SK-N-SH (cell line): ENCODE results near the gene PCSK2. TPM values are rescaled to one million over a fixed set of nuclear protein-coding genes. Genes with fewer than 3 reads are reported as not detected.

ENCODE experiments used
- CTCF ChIA-PET: fragments of 300-600, 350-600 bp; formaldehyde crosslinking; extraction: SDS; loops from one replicate; lab custom pipeline; 2021; lab: Yijun Ruan, JAX
- POLR2A ChIA-PET: fragments of 350-600 bp; sonication (Branson Sonifier 250); formaldehyde crosslinking; extraction: SDS; loops from one replicate; lab custom pipeline; 2020; ENCODE audit warnings: antibody characterized with exemption, inconsistent platforms; lab: Yijun Ruan, JAX
- DNase-seq: peaks from one replicate; pipeline ENCODE4 v3.0.0; 2012
- H2AFZ ChIP-seq: fragments of 200-600 bp; sonication (generic); 2 replicates; pipeline ENCODE4 v1.8.1; 2016; ENCODE audit warnings: antibody characterized with exemption, mild to moderate bottlenecking, low read depth
- H3F3A ChIP-seq: fragments of 200-600 bp; sonication (generic); replicated peaks from 2 replicates; pipeline ENCODE3; 2016; ENCODE audit warnings: antibody characterized with exemption, mild to moderate bottlenecking; ENCODE audit not compliant: insufficient read depth
- H3K27ac ChIP-seq, 2 experiments: fragments of 200-500 bp in 1 of 2; fragments of 200-600 bp in 1 of 2; sonication (Bioruptor generic) in 1 of 2; sonication (generic), shearing (Covaris generic) in 1 of 2; 2 replicates each; pipeline versions ENCODE4 v1.5.1 to v1.6.1; 2014 to 2016; ENCODE audit warnings: low read depth in 2 of 2, inconsistent platforms in 1 of 2, low read length in 1 of 2, mild to moderate bottlenecking in 1 of 2, mixed read lengths in 1 of 2
- H3K27me3 ChIP-seq: fragments of 200-600 bp; sonication (generic), shearing (Covaris generic); 2 replicates; pipeline ENCODE4 v1.6.1; 2016; ENCODE audit warnings: mixed run types; ENCODE audit not compliant: insufficient read depth
- H3K36me3 ChIP-seq, 2 experiments: fragments of 200-500 bp in 1 of 2; fragments of 200-600 bp in 1 of 2; sonication (Bioruptor generic) in 1 of 2; sonication (generic) in 1 of 2; replicated peaks in 1 of 2; 2 replicates each; pipeline versions ENCODE3 to v1.5.1; 2014 to 2016; ENCODE audit warnings: low read length in 1 of 2, mild to moderate bottlenecking in 1 of 2; ENCODE audit not compliant: insufficient read depth in 2 of 2, control insufficient read depth in 1 of 2
- H3K4me1 ChIP-seq, 2 experiments: fragments of 200-500 bp in 1 of 2; fragments of 200-600 bp in 1 of 2; sonication (Bioruptor generic) in 1 of 2; sonication (generic), shearing (Covaris generic) in 1 of 2; 2 replicates each; pipeline versions ENCODE4 v1.5.1 to v1.6.1; 2014 to 2016; ENCODE audit warnings: low read depth in 1 of 2, low read length in 1 of 2, mixed run types in 1 of 2; ENCODE audit not compliant: insufficient read depth in 2 of 2, control insufficient read depth in 1 of 2
- H3K4me2 ChIP-seq: fragments of 200-600 bp; sonication (generic), shearing (Covaris generic); 2 replicates; pipeline ENCODE4 v1.6.1; 2017; ENCODE audit warnings: mixed run types
- H3K4me3 ChIP-seq, 2 experiments: fragments of 200-500 bp in 1 of 2; fragments of 200-600 bp in 1 of 2; sonication (Bioruptor generic) in 1 of 2; sonication (generic), shearing (Covaris generic) in 1 of 2; 2 replicates each; pipeline versions ENCODE4 v1.5.1 to v1.8.1; 2014 to 2016; ENCODE audit warnings: low read depth in 2 of 2, inconsistent platforms in 1 of 2, low read length in 1 of 2, mild to moderate bottlenecking in 1 of 2, mixed read lengths in 1 of 2, moderate library complexity in 1 of 2
- H3K79me2 ChIP-seq: fragments of 200-600 bp; sonication (generic); 2 replicates; pipeline ENCODE4 v1.8.1; 2017; ENCODE audit warnings: mild to moderate bottlenecking; ENCODE audit not compliant: insufficient read depth
- H3K9ac ChIP-seq: fragments of 200-600 bp; sonication (generic); 2 replicates; pipeline ENCODE4 v1.6.1; 2017; ENCODE audit warnings: mixed run types
- H3K9me2 ChIP-seq: fragments of 200-600 bp; sonication (generic); 2 replicates; pipeline ENCODE4 v1.6.1; 2017; ENCODE audit warnings: mixed run types
- H3K9me3 ChIP-seq: fragments of 200-600 bp; sonication (generic); 2 replicates; pipeline ENCODE4 v1.6.1; 2017; ENCODE audit warnings: mixed run types, mild to moderate bottlenecking, moderate library complexity
- H4K20me1 ChIP-seq: fragments of 200-600 bp; sonication (generic); 2 replicates; pipeline ENCODE4 v1.6.1; 2017; ENCODE audit warnings: mild to moderate bottlenecking, mixed run types; ENCODE audit not compliant: insufficient read depth
- ELF1 ChIP-seq: IDR thresholded peaks from 2 replicates; pipeline ENCODE4 v1.4.0; 2012
- EZH2phosphoT487 ChIP-seq: fragments of 200-600 bp; sonication (generic); IDR thresholded peaks from 2 replicates; pipeline ENCODE4 v1.6.1; 2017; ENCODE audit warnings: low read depth, mixed run types, mild to moderate bottlenecking, antibody characterized with exemption, moderate library complexity, borderline replicate concordance
- FOSL2 ChIP-seq: IDR thresholded peaks from 2 replicates; pipeline ENCODE4 v1.4.0; 2012; ENCODE audit warnings: low read depth, mild to moderate bottlenecking, moderate library complexity, borderline replicate concordance
- FOXM1 ChIP-seq: IDR thresholded peaks from 2 replicates; pipeline ENCODE4 v1.4.0; 2012; ENCODE audit warnings: low read depth, mild to moderate bottlenecking
- GABPA ChIP-seq: IDR thresholded peaks from 2 replicates; pipeline ENCODE4 v1.4.0; 2012; ENCODE audit warnings: low read depth, mild to moderate bottlenecking
- IRF3 ChIP-seq: fragments of 150-350 bp; IDR thresholded peaks from 2 replicates; pipeline ENCODE4 v1.6.1; 2016; ENCODE audit warnings: mild to moderate bottlenecking, low read depth, low read length
- JUND ChIP-seq: IDR thresholded peaks from 2 replicates; pipeline ENCODE4 v1.4.0; 2012
- MAX ChIP-seq: IDR thresholded peaks from 2 replicates; pipeline ENCODE4 v1.4.0; 2012; ENCODE audit warnings: low read depth
- MEF2A ChIP-seq: IDR thresholded peaks from 2 replicates; pipeline ENCODE4 v1.4.0; 2012; ENCODE audit warnings: low read depth, borderline replicate concordance
- MXI1 ChIP-seq: IDR thresholded peaks from 2 replicates; pipeline ENCODE4 v1.6.1; 2012; ENCODE audit warnings: mild to moderate bottlenecking, low read depth, low read length, improper control_type of control experiment
- NFIC ChIP-seq: IDR thresholded peaks from 2 replicates; pipeline ENCODE4 v1.4.0; 2012; ENCODE audit warnings: borderline replicate concordance
- NRF1 ChIP-seq: IDR thresholded peaks from 2 replicates; pipeline ENCODE4 v1.6.1; 2012; ENCODE audit warnings: low read depth, mild to moderate bottlenecking, low read length
- POLR2AphosphoS5 ChIP-seq: IDR thresholded peaks from 2 replicates; pipeline ENCODE4 v1.6.1; 2012; ENCODE audit warnings: low read depth, low read length
- RAD21 ChIP-seq: IDR thresholded peaks from 2 replicates; pipeline ENCODE4 v1.6.1; 2012; ENCODE audit warnings: mild to moderate bottlenecking, low read length
- REST ChIP-seq: IDR thresholded peaks from 2 replicates; pipeline ENCODE4 v1.6.1; 2012; ENCODE audit warnings: mild to moderate bottlenecking, low read depth, low read length, moderate library complexity
- RFX5 ChIP-seq: IDR thresholded peaks from 2 replicates; pipeline ENCODE4 v1.6.1; 2012; ENCODE audit warnings: mild to moderate bottlenecking, improper control_type of control experiment, low read length
- RXRA ChIP-seq: IDR thresholded peaks from 2 replicates; pipeline ENCODE4 v1.4.0; 2012; ENCODE audit warnings: low read depth, mild to moderate bottlenecking, borderline replicate concordance
- TAF1 ChIP-seq: IDR thresholded peaks from 2 replicates; pipeline ENCODE4 v1.6.1; 2012; ENCODE audit warnings: low read depth, mild to moderate bottlenecking, low read length, moderate library complexity, borderline replicate concordance
- TCF12 ChIP-seq: IDR thresholded peaks from 2 replicates; pipeline ENCODE4 v1.4.0; 2012
- TEAD4 ChIP-seq: IDR thresholded peaks from 2 replicates; pipeline ENCODE4 v1.4.0; 2012; ENCODE audit warnings: mild to moderate bottlenecking, borderline replicate concordance; ENCODE audit not compliant: insufficient read depth
- USF1 ChIP-seq: IDR thresholded peaks from 2 replicates; pipeline ENCODE4 v1.4.0; 2012; ENCODE audit warnings: low read depth, borderline replicate concordance
- WGBS: methylation state at CpG from one replicate; pipeline ENCODE4 v1.1.6; 2017; ENCODE audit warnings: low lambda C conversion rate; 5-methylcytosine and 5-hydroxymethylcytosine counted together
- polyA plus RNA-seq, 3 experiments: library from polyadenylated mRNA; depleted of rRNA; stranded (reverse); fragments of >200 nt; gene quantifications; 2 replicates each; pipeline ENCODE4 v1.2.3, GENCODE V29; 2012

The PCSK2 gene
- polyA plus RNA-seq, 1 of the 3 experiments (the other 2 are of a cell fraction): not detected

GRCh38 chr20:17482536-17482935 lies 255.7 kb downstream of the PCSK2 start:
- no peaks in the 10 kb centered on the region for H3K79me2 ChIP-seq
- DNase-seq: no peak
- no peaks in the 10 kb centered on the region for H3F3A ChIP-seq
- no peaks in the 10 kb centered on the region for H3K27me3 ChIP-seq
- H4K20me1 ChIP-seq: no peaks in the 10 kb centered on the region
- H3K9me2 ChIP-seq: no peaks in the 10 kb centered on the region
- H3K27ac ChIP-seq: no peak overlapping the region
- ChIA-PET CTCF (interaction anchor here (0.8 to 1.2 kb wide), 2 partner anchors 54 to 513 kb away, joined by 3 read pairs; no protein-coding TSS in a partner anchor), POLR2A (no interaction called here)
- no peak overlapping the region for H2AFZ ChIP-seq
- no peaks in the 10 kb centered on the region for H3K9me3 ChIP-seq
- H3K4me1 ChIP-seq: no peaks in the 10 kb centered on the region; a peak in 1 of 4 replicates
- no peak overlapping the region for H3K4me2 ChIP-seq
- TF ChIP-seq USF1 (no peak), TAF1 (no peak), EZH2phosphoT487 (no peak), FOXM1 (no peak), RXRA (no peak)
- H3K9ac ChIP-seq: no peak overlapping the region
- 56% methylated on average over 5 of the region's 5 CpGs for WGBS
- H3K36me3 ChIP-seq: no peaks in the 10 kb centered on the region
- no peak overlapping the region for H3K4me3 ChIP-seq

GRCh38 chr20:17485017-17485416 lies 258.2 kb downstream of the PCSK2 start:
- ChIA-PET CTCF (no interaction called here), POLR2A (no interaction called here)
- no peaks in the 10 kb centered on the region for H3F3A ChIP-seq
- 43% methylated on average over 2 of the region's 2 CpGs for WGBS
- H2AFZ ChIP-seq: no peak overlapping the region
- H3K9me3 ChIP-seq: no peaks in the 10 kb centered on the region
- no peaks in the 10 kb centered on the region for H3K9me2 ChIP-seq
- no peaks in the 10 kb centered on the region; the same call in none of the 2 replicates for H3K27me3 ChIP-seq
- H3K27ac ChIP-seq: no peak overlapping the region
- DNase-seq: no peak
- H3K79me2 ChIP-seq: no peaks in the 10 kb centered on the region
- no peak overlapping the region for H3K4me3 ChIP-seq
- H4K20me1 ChIP-seq: no peaks in the 10 kb centered on the region
- H3K4me1 ChIP-seq: no peaks in the 10 kb centered on the region
- no peaks in the 10 kb centered on the region for H3K36me3 ChIP-seq
- no peak overlapping the region for H3K9ac ChIP-seq
- no peak overlapping the region for H3K4me2 ChIP-seq
- TF ChIP-seq TAF1 (no peak), JUND (no peak), IRF3 (no peak), GABPA (no peak), REST (no peak), RFX5 (no peak), MEF2A (no peak), ELF1 (no peak), TEAD4 (no peak), FOSL2 (no peak), MAX (no peak), NFIC (no peak), TCF12 (no peak), NRF1 (no peak), MXI1 (no peak), FOXM1 (no peak), RAD21 (no peak), POLR2AphosphoS5 (no peak)
